Inferior parietal cortex (tissue), 1 donor: ENCODE data around the gene RPL35.

Experiments
- DNase-seq: peaks from one replicate; pipeline ENCODE4 v3.0.0-alpha.2; 2016; ENCODE audit errors: extremely low spot score

The RPL35 gene

DNA sequence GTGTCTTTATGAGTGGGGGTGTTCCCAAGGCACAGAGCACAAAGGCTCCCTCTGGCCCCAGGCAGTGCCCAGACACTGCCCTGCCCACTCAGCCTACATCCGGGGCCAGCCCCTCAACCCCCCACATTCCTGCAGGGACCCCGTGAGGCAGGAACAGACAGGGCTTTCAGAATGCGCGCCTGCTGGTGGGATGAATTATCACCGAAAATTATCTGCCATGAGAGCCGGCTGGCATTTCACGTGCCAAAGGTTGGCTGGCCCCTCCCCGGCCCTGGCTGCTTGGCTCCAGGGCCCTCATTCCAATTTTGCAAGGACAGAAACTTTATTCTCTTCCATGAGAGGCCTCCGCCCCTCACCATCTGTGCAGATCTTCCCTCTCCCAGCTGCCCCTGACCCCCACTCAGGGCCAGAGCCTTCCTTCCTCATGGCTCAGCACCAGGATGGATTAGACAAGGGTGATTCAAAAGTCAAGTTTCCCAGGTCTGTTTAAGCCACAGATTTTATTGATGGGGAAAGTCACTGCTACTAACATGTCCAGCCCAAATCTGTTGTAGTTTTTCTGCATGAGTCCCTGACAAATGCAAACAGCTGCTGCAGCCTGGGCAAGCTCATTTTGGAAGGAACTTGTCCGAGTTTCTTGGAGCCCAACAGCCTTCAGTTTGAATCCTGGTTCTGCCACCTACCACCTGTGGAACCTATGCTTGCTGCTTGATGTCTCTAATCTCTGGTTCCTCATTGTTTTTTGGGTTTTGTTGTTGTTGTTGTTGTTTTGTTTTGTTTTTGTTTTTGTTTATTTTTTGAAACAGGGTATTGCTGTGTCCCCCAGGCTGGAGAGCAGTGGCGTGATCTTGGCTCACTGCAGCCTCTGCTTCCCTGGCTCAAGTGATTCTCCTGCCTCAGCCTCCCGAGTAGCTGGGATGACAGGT, 40.8 kb downstream of the RPL35 start:
- DNase-seq, result no peak

DNA sequence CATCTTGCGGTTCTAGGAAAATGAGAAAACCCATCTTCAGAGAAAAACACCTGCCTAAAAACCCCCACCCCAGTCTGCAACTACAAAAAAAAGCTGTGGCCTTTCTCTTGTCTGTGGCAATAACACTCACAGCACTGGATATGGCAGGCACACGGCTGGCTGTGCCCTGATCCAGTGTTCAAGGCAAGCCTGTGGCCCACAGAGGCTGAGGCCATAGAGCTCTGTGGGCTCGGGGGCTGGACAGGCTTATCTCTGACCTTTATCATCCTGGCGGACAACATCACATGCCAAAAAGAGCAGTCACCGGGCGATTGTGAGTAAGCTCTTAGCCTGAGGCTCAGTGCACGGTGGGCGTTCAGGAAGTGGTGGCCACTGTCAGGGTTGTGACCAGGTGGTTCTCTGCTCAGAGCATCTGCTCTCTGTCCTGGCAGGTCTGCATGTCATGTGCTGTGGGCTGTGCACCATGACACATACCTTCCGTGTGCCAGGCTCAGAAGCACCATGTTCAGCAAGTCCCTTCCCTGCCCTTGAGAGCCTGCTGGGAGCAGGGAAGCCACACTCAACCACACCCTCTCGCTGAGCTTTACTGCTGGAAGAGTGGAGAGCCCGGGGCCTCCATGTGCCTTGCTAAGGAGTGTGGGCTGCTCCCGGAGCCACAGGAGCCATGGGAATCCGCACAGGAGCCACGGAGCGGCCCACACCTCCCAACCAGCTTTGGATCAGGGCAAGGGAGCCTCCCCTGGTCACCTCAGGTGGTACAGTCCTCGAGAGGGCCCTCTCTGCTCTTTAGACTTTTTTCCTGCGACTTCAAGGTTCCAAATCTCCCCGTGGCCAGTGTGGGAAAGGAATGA, 43.1 kb downstream of the RPL35 start:
- no peak for DNase-seq

DNA sequence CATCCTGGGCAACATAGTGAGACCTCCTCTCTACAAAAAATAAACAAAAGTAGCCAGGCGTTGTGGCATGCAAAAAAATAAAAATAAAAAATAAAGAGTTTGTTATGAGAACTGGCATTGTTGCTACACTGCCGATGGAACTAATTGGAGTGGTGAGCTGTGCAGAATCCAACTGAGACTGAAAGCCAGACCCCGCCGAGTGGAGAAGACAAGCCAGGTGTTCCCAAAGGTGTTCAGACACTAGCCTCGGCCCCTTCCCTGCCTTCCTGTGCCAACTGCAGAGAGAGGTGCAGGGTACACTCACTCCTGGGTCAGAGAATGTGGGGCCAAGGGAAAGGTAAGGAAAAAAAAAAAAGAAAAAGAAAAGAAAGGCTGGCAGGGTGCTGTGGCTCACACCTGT, 46.2 kb downstream of the RPL35 start:
- no peak for DNase-seq

DNA sequence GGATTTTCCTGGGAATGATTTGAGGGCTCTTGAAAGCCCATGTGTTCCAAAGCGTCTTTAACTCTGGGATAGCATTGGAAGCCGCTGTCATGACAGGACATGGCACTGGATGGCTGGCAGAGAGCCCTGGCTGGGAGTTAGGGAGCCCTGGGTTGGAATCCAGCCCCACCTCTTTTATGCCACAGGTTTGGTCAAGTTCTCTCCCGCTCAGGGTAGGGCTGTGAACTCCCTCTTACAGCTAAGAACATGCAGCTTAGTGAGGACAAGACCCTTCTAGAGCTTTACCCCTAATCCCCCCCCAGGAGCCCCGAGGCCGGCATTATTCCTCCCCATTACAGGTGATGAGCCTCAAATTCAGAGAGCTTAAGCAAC, 47.6 kb downstream of the RPL35 start:
- DNase-seq, result no peak

DNA sequence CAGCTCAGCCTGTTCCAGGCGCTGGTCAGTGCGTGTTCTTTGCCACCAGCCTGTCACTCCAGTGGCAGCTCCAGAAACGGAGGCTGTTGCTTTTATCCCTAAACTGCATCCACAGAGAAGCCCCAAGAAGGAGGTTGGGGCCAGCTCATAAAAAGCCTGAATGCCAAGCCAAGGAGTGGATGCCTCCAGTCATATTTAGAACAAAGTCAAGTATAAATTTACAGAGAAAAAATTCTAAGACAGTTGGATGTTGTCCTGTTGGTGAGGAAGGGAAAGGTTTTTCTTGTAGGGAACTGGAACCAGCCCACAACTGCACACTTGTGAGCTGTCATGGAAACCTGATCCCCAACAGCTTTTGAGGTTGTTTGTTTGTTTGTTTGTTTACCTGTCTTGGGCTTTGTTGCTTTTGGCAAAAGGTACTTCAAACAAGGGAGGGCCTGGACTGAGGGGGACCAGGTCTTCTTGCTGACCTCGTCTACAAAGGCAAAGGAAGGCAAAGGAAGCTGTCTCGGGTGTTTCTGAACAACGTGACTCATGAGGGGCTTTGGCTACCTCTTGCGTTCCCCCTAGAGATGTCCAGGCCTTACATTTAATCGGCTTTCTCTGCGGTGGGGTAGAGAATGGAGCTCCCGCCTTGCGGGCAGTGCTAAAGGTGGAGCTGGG, 48.1 kb downstream of the RPL35 start:
- DNase-seq, result no peak

DNA sequence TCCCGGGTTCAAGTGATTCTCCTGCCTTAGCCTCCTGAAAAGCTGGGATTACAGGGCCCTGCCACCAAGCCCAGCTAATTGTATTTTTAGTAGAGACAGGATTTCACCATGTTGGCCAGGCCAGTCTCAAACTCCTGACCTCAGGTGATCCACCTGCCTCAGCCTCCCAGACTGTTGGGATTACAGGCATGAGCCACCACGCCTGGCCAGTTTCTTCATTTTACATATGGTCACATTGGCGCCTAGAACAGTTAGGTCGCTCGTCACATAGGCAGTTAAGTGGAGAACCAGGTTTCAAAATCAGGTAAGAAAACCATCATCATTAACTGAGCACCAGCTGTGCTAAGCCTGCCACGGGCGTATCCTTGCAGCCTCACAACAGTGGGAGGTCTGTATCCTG, 48.7 kb downstream of the RPL35 start:
- DNase-seq, result no peak

DNA sequence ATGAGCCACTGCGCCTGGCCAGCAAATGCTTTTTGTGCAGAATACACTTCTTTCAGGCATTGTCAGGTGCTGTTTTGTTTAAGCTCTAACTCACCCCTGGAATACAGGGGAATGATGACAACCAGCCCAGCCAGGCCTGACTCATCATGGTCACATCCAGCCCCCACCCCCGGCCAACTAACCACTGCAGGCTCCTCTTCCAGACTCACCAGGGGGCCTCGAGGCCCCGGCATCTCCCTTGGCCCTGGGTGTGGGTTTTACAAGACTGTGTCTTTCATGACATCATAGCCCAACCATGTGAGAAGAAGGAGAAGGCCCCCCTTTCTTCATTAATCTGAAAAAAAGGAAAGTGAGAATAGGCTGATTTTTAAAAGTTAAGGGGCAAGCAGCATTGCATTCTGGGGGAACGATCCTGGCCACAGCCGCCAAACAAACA, 49.3 kb downstream of the RPL35 start:
- DNase-seq, result no peak

DNA sequence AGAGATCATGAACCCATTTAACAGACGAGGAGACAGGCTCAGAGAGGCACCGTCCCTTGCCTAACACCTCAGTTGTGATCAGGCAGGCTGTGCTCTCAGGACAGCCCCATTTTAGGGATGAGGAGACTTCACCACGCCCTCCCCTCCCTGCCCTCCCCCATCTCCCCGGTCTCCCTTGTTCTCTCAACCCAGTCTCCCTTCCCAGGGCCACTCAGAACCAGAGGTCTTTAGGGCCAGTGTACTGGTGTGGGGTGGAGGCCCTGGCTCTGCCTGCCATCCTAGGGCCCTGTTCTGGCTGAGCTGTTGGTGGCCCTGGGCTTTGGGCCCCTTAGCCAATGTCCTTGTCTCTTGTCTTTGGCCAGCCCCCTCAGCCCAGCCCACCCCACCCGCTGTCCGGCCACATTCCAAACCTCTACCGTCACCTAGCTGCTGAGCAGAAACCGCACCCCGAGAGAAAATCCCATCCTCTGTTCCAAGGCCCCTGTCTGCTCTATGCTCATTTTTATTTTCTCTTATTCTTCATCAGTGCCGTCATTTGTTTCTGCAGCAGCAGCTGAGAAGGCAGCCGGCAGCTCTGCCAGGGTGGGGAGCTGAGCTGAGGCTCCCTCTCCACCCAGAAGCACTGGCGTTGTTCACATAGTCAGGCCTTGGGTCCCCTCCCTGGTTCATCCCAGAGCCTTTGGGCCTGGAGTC, 50.9 kb downstream of the RPL35 start:
- no peak for DNase-seq

DNA sequence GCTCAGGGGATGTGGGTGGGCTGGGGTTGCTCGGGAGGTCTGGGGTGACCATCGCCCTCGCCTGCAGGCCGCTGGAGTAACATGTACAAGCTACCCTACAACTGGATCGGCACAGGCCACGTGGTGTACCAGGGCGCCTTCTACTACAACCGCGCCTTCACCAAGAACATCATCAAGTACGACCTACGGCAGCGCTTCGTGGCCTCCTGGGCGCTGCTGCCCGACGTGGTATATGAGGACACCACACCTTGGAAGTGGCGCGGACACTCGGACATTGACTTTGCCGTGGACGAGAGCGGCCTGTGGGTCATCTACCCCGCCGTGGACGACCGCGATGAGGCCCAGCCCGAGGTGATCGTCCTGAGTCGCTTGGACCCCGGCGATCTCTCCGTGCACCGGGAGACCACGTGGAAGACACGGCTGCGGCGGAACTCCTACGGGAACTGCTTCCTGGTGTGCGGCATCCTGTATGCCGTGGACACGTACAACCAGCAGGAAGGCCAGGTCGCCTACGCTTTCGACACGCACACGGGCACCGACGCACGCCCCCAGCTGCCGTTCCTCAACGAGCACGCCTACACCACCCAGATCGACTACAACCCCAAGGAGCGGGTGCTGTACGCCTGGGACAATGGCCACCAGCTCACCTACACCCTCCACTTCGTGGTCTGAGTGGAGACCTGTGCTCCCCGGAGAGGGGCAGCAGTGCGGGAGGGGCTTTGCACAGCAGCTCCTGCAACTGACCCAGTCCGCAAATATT, 51.8 kb downstream of the RPL35 start:
- no peak for DNase-seq

DNA sequence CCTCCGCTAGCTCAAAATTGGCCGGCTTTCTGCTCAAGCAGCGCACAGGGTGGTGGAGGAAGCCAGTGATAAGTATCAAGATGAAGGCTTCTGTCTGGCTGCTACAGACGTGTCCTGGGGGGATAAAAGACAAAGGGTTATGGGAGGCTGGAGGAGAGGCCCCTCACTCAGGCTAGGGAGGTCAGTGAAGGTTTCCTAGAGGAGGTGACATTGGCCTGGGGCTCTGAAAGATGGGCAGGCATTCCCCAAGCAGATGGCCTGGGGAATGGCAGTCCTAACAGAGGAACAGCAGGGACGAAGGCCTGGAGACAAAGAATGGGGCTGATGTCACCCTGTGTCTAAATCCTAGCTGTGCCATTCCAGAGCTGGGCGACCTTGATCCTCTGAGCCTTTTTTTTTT, 52.5 kb downstream of the RPL35 start:
- DNase-seq, result no peak

DNA sequence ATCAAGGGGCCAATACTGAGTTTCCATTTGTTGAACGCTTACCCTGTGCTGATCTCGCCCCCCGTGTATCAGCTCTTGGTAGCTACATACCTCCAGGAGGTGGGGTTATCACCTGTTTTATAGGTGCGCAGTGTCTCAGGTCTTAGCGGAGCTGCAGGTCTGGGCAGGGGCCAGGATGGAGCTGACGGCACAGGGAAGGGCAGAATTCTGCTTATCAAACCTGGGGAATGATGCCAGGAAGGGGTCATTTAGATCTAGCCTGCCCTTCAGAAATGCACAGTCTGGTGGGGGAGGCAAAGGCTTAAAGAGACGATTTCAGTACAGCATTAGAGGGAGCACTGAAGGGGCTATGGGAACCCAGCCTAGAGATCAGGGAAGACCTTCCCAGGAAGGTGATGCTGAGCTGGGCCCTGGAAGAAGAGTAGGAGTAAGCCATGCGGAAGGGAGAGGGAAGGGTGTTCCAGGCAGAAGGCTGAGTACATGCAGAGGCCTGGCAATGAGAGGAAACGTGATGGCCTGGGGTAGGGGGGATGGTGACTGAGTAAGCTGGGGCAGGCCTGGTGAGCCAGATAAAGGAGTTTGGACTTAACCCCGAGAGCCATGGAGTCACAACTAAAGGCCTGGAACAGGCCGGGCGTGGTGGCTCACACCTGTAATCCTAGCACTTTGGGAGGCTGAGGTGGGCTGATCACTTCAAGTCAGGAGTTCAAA, 53.4 kb downstream of the RPL35 start:
- no peak for DNase-seq
